Astrocyte (in vitro differentiated cells and primary cell): ENCODE results near the gene UBE2E1. TPM values are rescaled to one million over a fixed set of nuclear protein-coding genes. Genes with fewer than 3 reads are reported as not detected.
A peak's percentile ranks its signal among the peaks of the same experiment; 100 is the strongest.

Experiments used
- DNase-seq: peaks from one replicate; pipeline ENCODE4 v3.0.0-alpha.2; 2010; ENCODE audit warnings: low read depth
- FAIRE-seq: peaks from 2 replicates; lab custom pipeline; 2011; peaks lifted over from hg19 to GRCh38; lab: Jason Lieb, UNC
- H2AFZ ChIP-seq: 2 replicates; pipeline ENCODE4 v1.6.0; 2012; ENCODE audit warnings: low read depth, low read length, inconsistent platforms
- H3K27ac ChIP-seq: 2 replicates; pipeline ENCODE4 v1.5.1; 2011; ENCODE audit warnings: low read depth, low read length, inconsistent platforms
- H3K27me3 ChIP-seq: 2 replicates; pipeline ENCODE4 v1.6.0; 2011; ENCODE audit warnings: low read length, inconsistent platforms; ENCODE audit not compliant: insufficient read depth
- H3K36me3 ChIP-seq: 2 replicates; pipeline ENCODE4 v1.5.1; 2011; ENCODE audit warnings: low read length, inconsistent platforms; ENCODE audit not compliant: insufficient read depth
- H3K4me1 ChIP-seq: 2 replicates; pipeline ENCODE4 v1.5.1; 2011; ENCODE audit warnings: low read length, inconsistent platforms; ENCODE audit not compliant: insufficient read depth
- H3K4me2 ChIP-seq: 2 replicates; pipeline ENCODE4 v1.6.0; 2012; ENCODE audit warnings: low read length, inconsistent platforms
- H3K4me3 ChIP-seq: 2 replicates; pipeline ENCODE4 v1.5.1; 2011; ENCODE audit warnings: low read depth, mild to moderate bottlenecking, low read length, inconsistent platforms; ENCODE audit not compliant: insufficient read depth
- H3K79me2 ChIP-seq: 2 replicates; pipeline ENCODE4 v1.6.0; 2012; ENCODE audit warnings: mild to moderate bottlenecking, low read length, inconsistent platforms; ENCODE audit not compliant: insufficient read depth
- H3K9ac ChIP-seq: 2 replicates; pipeline ENCODE4 v1.6.0; 2012; ENCODE audit warnings: mild to moderate bottlenecking, low read length, inconsistent platforms
- H3K9me3 ChIP-seq: 2 replicates; pipeline ENCODE4 v1.5.1; 2012; ENCODE audit warnings: low read depth, mild to moderate bottlenecking, low read length, inconsistent platforms; ENCODE audit not compliant: insufficient read depth
- H4K20me1 ChIP-seq: 2 replicates; pipeline ENCODE4 v1.6.0; 2012; ENCODE audit warnings: low read length, inconsistent platforms; ENCODE audit not compliant: insufficient read depth
- H3K27ac Mint-ChIP-seq: one replicate; pipeline ENCODE4 v1.8.0; 2021; ENCODE audit warnings: mild to moderate bottlenecking, mixed read lengths; ENCODE audit not compliant: unreplicated experiment
- H3K27me3 Mint-ChIP-seq: one replicate; pipeline ENCODE4 v1.8.0; 2021; ENCODE audit warnings: low read depth, mixed read lengths; ENCODE audit not compliant: unreplicated experiment
- H3K36me3 Mint-ChIP-seq: one replicate; pipeline ENCODE4 v1.8.0; 2021; ENCODE audit warnings: low read depth, mixed read lengths; ENCODE audit not compliant: unreplicated experiment
- H3K4me1 Mint-ChIP-seq: one replicate; pipeline ENCODE4 v1.8.0; 2021; ENCODE audit warnings: low read depth, mixed read lengths; ENCODE audit not compliant: unreplicated experiment
- H3K4me3 Mint-ChIP-seq: one replicate; pipeline ENCODE4 v1.8.0; 2021; ENCODE audit warnings: mild to moderate bottlenecking, moderate library complexity, mixed read lengths; ENCODE audit not compliant: unreplicated experiment
- H3K9me3 Mint-ChIP-seq: one replicate; pipeline ENCODE4 v1.8.0; 2021; ENCODE audit warnings: mild to moderate bottlenecking, mixed read lengths; ENCODE audit not compliant: unreplicated experiment
- EZH2 ChIP-seq: IDR thresholded peaks from 2 replicates; pipeline ENCODE4 v1.6.1; 2012; ENCODE audit warnings: mild to moderate bottlenecking, low read length, inconsistent platforms; ENCODE audit not compliant: insufficient read depth
- total RNA-seq: library from RNA; stranded (reverse); gene quantifications from 2 replicates; pipeline ENCODE4 v1.2.1, GENCODE V29; 2021
- TF ChIP-seq, protein P1 (sequence below): IDR thresholded peaks from 2 replicates; pipeline ENCODE4 v1.5.1; 2011; ENCODE audit warnings: low read depth, mild to moderate bottlenecking, inconsistent platforms, low read length, moderate library complexity; ENCODE audit not compliant: insufficient read depth

UBE2E1 gene
- total RNA-seq, 1 donor from 2014 or later: 150 TPM

- no peak overlapping the region for H3K4me3 ChIP-seq
- H3K27ac Mint-ChIP-seq: no peak overlapping the region
- no peak overlapping the region for H3K4me3 Mint-ChIP-seq
- no peaks in the 10 kb centered on the region for H3K9me3 Mint-ChIP-seq
- no peak overlapping the region for H3K4me2 ChIP-seq
- H3K27me3 Mint-ChIP-seq: peaks cover 3% of the 10 kb centered on the region
- H3K36me3 ChIP-seq: no peaks in the 10 kb centered on the region
- FAIRE-seq: no peak
- H3K9ac ChIP-seq: no peak overlapping the region
- DNase-seq: no peak
- no peaks in the 10 kb centered on the region for H3K9me3 ChIP-seq
- TF ChIP-seq EZH2: no peak
- TF ChIP-seq, protein P1, sequence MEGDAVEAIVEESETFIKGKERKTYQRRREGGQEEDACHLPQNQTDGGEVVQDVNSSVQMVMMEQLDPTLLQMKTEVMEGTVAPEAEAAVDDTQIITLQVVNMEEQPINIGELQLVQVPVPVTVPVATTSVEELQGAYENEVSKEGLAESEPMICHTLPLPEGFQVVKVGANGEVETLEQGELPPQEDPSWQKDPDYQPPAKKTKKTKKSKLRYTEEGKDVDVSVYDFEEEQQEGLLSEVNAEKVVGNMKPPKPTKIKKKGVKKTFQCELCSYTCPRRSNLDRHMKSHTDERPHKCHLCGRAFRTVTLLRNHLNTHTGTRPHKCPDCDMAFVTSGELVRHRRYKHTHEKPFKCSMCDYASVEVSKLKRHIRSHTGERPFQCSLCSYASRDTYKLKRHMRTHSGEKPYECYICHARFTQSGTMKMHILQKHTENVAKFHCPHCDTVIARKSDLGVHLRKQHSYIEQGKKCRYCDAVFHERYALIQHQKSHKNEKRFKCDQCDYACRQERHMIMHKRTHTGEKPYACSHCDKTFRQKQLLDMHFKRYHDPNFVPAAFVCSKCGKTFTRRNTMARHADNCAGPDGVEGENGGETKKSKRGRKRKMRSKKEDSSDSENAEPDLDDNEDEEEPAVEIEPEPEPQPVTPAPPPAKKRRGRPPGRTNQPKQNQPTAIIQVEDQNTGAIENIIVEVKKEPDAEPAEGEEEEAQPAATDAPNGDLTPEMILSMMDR: peak; percentile 31
- H3K79me2 ChIP-seq: no peaks in the 10 kb centered on the region
- H3K4me1 ChIP-seq: no peaks in the 10 kb centered on the region
- no peak overlapping the region for H3K27ac ChIP-seq
- no peaks in the 10 kb centered on the region for H3K36me3 Mint-ChIP-seq
- H3K4me1 Mint-ChIP-seq: peaks cover 7% of the 10 kb centered on the region
- H4K20me1 ChIP-seq: no peaks in the 10 kb centered on the region
- H3K27me3 ChIP-seq: no peaks in the 10 kb centered on the region
- no peak overlapping the region for H2AFZ ChIP-seq
Observed at GRCh38 chr3:23761440-23761896, 44.3 kb upstream of the UBE2E1 start.

DNA sequence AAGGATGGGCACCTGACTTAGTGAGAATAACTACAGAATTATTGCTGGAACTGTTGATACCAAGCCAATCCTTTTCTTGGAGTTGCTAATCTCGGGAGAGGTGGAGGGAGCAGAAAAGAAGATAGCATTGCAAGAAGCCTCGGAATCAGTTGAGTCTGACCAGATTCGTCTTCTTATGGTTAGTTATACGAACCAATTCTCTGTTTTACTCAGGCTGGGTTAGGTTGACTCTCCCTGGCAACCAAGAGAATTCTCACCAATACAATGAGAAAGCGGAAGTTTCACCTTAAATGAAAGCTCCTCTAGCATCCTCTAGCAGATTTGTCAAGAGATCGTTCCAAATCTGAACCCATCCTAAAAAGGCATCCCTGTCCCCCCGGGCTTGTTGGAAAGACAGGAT, 43.5 kb upstream of the UBE2E1 start:
- no peak for DNase-seq
- H3K4me3 Mint-ChIP-seq: no peak overlapping the region

More for the DNA sequence above, 43.5 kb upstream of the UBE2E1 start:
- peaks cover 3% of the 10 kb centered on the region for H3K27me3 Mint-ChIP-seq
- no peak for FAIRE-seq
- Histone ChIP-seq H3K27me3 (no peaks in the 10 kb centered on the region), H3K79me2 (no peaks in the 10 kb centered on the region), H3K9ac (no peak overlapping the region), H2AFZ (no peak overlapping the region), H3K27ac (no peak overlapping the region), H3K9me3 (no peaks in the 10 kb centered on the region), H3K4me1 (no peaks in the 10 kb centered on the region), H3K4me2 (peak overlapping the region; percentile 72), H4K20me1 (no peaks in the 10 kb centered on the region), H3K36me3 (no peaks in the 10 kb centered on the region), H3K4me3 (no peak overlapping the region)
- TF ChIP-seq EZH2: no peak
- TF ChIP-seq, protein P1: no peak
- H3K9me3 Mint-ChIP-seq: no peaks in the 10 kb centered on the region
- peaks cover 7% of the 10 kb centered on the region for H3K4me1 Mint-ChIP-seq
- H3K36me3 Mint-ChIP-seq: no peaks in the 10 kb centered on the region
- H3K27ac Mint-ChIP-seq: no peak overlapping the region
